SK-N-SH treated with all-trans-retinoic acid at 6 μM for 48 hours (cell line): ENCODE results near the gene MKNK2.

ENCODE experiments used
- ATAC-seq: fragments of 200-7000 bp; cut with Tn5 transposase; 3 replicates; pipeline ENCODE4 v1.9.1; 2020; ENCODE audit warnings: mild to moderate bottlenecking, moderate library complexity
- BACH2 ChIP-seq: fragments of 250-450 bp; sonication (Bioruptor Pico); IDR thresholded peaks from 2 replicates; pipeline ENCODE4 v1.9.0; 2021; ENCODE audit warnings: mild to moderate bottlenecking, borderline replicate concordance
- CSDC2 ChIP-seq: fragments of 250-450 bp; sonication (Bioruptor Pico); IDR thresholded peaks from 2 replicates; pipeline ENCODE4 v1.5.0; 2020; ENCODE audit warnings: mild to moderate bottlenecking, moderate library complexity
- ESRRG ChIP-seq: fragments of 250-450 bp; sonication (Bioruptor Pico); IDR thresholded peaks from 2 replicates; pipeline ENCODE4 v1.6.1; 2021; ENCODE audit warnings: mild to moderate bottlenecking
- GLIS3 ChIP-seq: fragments of 250-450 bp; sonication (Bioruptor Pico); IDR thresholded peaks from 2 replicates; pipeline ENCODE4 v1.5.0; 2020; ENCODE audit warnings: mild to moderate bottlenecking, moderate library complexity
- OSR1 ChIP-seq: fragments of 250-450 bp; sonication (Bioruptor Pico); IDR thresholded peaks from 2 replicates; pipeline ENCODE4 v1.8.0; 2022; ENCODE audit warnings: moderate library complexity, mild to moderate bottlenecking, inconsistent platforms
- RARB ChIP-seq: fragments of 250-450 bp; sonication (Bioruptor Pico); IDR thresholded peaks from 2 replicates; pipeline ENCODE4 v1.8.0; 2021; ENCODE audit warnings: mild to moderate bottlenecking, moderate library complexity
- SNAI2 ChIP-seq: fragments of 250-450 bp; sonication (Bioruptor Pico); IDR thresholded peaks from 2 replicates; pipeline ENCODE4 v1.5.0; 2020; ENCODE audit warnings: mild to moderate bottlenecking, moderate library complexity
- TCF4 ChIP-seq: fragments of 250-450 bp; sonication (Bioruptor Pico); IDR thresholded peaks from 2 replicates; pipeline ENCODE4 v1.8.0; 2021; ENCODE audit warnings: mild to moderate bottlenecking, moderate library complexity, borderline replicate concordance
- ZC3H10 ChIP-seq: fragments of 250-450 bp; sonication (Bioruptor Pico); IDR thresholded peaks from 2 replicates; pipeline ENCODE4 v1.5.1; 2021; ENCODE audit warnings: mild to moderate bottlenecking, moderate library complexity
- ZFP3 ChIP-seq: fragments of 250-450 bp; sonication (Bioruptor Pico); IDR thresholded peaks from 2 replicates; pipeline ENCODE4 v1.5.0; 2020; ENCODE audit warnings: mild to moderate bottlenecking, moderate library complexity
- ZNF565 ChIP-seq: fragments of 450-650 bp; formaldehyde crosslinking; conservative IDR thresholded peaks from 2 replicates; pipeline ENCODE4 v1.5.0; 2020; ENCODE audit warnings: low read depth, mild to moderate bottlenecking, moderate library complexity
- ZNF70 ChIP-seq: fragments of 450-650 bp; formaldehyde crosslinking; IDR thresholded peaks from 2 replicates; pipeline ENCODE4 v1.5.0; 2020; ENCODE audit warnings: mild to moderate bottlenecking, moderate library complexity
- TF ChIP-seq, protein P1 (sequence below): fragments of 250-450 bp; sonication (Bioruptor Pico); IDR thresholded peaks from 2 replicates; pipeline ENCODE4 v1.8.0; 2020; ENCODE audit warnings: mild to moderate bottlenecking, moderate library complexity, borderline replicate concordance
- TF ChIP-seq, protein P2 (sequence below): fragments of 250-450 bp; sonication (Bioruptor Pico); IDR thresholded peaks from 2 replicates; pipeline ENCODE4 v1.5.1; 2020; ENCODE audit warnings: low read depth, mild to moderate bottlenecking, moderate library complexity
- TF ChIP-seq, protein P3 (sequence below): fragments of 250-450 bp; sonication (Bioruptor Pico); IDR thresholded peaks from 2 replicates; pipeline ENCODE4 v1.5.0; 2020; ENCODE audit warnings: mild to moderate bottlenecking, moderate library complexity

The MKNK2 gene

DNA sequence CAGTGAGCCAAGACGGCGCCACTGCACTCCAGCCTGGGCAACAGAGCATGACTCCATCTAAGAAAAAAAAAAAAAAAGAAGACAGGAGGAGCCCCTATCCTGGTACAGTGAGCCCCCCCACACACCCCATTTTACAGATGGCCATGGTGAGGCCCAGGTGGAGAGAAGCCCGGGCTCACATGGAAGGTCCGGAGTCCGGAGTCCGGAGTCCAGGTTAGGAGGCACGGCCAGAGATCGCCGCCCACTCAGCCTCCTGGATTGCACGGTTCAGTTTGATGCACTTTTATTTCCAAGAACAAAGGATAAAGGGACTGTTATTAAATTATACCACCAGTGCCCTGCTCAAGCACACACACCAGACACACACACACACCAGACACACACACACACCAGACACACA is 24.3 kb downstream of the MKNK2 start:
- TF ChIP-seq GLIS3 (CRISPR knock-in tag) (no peak), ZFP3 (no peak), RARB (CRISPR knock-in tag) (no peak)
- TF ChIP-seq, protein P1, sequence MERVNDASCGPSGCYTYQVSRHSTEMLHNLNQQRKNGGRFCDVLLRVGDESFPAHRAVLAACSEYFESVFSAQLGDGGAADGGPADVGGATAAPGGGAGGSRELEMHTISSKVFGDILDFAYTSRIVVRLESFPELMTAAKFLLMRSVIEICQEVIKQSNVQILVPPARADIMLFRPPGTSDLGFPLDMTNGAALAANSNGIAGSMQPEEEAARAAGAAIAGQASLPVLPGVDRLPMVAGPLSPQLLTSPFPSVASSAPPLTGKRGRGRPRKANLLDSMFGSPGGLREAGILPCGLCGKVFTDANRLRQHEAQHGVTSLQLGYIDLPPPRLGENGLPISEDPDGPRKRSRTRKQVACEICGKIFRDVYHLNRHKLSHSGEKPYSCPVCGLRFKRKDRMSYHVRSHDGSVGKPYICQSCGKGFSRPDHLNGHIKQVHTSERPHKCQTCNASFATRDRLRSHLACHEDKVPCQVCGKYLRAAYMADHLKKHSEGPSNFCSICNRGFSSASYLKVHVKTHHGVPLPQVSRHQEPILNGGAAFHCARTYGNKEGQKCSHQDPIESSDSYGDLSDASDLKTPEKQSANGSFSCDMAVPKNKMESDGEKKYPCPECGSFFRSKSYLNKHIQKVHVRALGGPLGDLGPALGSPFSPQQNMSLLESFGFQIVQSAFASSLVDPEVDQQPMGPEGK (CRISPR knock-in tag) = no peak
- TF ChIP-seq, protein P2, sequence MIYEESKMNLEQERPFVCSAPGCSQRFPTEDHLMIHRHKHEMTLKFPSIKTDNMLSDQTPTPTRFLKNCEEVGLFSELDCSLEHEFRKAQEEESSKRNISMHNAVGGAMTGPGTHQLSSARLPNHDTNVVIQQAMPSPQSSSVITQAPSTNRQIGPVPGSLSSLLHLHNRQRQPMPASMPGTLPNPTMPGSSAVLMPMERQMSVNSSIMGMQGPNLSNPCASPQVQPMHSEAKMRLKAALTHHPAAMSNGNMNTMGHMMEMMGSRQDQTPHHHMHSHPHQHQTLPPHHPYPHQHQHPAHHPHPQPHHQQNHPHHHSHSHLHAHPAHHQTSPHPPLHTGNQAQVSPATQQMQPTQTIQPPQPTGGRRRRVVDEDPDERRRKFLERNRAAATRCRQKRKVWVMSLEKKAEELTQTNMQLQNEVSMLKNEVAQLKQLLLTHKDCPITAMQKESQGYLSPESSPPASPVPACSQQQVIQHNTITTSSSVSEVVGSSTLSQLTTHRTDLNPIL (CRISPR knock-in tag) = no peak

DNA sequence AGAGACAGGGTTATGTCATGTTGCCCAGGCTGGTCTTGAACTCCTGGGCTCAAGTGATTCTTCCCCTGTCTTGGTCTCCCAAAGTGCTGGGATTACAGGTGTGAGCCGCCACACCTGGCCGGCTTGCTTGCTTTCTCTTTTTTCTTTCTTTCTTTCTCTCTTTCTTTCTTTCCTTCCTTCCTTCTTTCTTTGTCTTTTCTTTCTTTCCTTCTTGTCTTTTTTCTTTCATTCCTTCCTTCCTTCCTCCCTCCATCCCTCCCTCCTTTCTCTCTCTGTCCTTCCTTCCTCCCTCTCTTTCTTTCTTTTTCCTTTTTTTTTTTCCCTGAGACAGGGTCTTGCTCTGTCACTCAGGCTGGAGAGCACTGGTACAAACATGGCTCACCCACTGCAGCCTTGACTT is 28.8 kb downstream of the MKNK2 start:
- ATAC-seq = no peak
- TF ChIP-seq, protein P1 (CRISPR knock-in tag) = no peak
- no peak for TF ChIP-seq TCF4 (CRISPR knock-in tag)
- no peak for TF ChIP-seq ZNF565
- TF ChIP-seq, protein P3, sequence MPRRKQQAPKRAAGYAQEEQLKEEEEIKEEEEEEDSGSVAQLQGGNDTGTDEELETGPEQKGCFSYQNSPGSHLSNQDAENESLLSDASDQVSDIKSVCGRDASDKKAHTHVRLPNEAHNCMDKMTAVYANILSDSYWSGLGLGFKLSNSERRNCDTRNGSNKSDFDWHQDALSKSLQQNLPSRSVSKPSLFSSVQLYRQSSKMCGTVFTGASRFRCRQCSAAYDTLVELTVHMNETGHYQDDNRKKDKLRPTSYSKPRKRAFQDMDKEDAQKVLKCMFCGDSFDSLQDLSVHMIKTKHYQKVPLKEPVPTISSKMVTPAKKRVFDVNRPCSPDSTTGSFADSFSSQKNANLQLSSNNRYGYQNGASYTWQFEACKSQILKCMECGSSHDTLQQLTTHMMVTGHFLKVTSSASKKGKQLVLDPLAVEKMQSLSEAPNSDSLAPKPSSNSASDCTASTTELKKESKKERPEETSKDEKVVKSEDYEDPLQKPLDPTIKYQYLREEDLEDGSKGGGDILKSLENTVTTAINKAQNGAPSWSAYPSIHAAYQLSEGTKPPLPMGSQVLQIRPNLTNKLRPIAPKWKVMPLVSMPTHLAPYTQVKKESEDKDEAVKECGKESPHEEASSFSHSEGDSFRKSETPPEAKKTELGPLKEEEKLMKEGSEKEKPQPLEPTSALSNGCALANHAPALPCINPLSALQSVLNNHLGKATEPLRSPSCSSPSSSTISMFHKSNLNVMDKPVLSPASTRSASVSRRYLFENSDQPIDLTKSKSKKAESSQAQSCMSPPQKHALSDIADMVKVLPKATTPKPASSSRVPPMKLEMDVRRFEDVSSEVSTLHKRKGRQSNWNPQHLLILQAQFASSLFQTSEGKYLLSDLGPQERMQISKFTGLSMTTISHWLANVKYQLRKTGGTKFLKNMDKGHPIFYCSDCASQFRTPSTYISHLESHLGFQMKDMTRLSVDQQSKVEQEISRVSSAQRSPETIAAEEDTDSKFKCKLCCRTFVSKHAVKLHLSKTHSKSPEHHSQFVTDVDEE (CRISPR knock-in tag) = no peak
- TF ChIP-seq CSDC2 (CRISPR knock-in tag) = no peak
- TF ChIP-seq ESRRG (CRISPR knock-in tag) = no peak
- no peak for TF ChIP-seq GLIS3 (CRISPR knock-in tag)
- TF ChIP-seq SNAI2 (CRISPR knock-in tag) = no peak
- TF ChIP-seq, all 23 proteins: peak for 0

More for the DNA sequence above, 24.3 kb downstream of the MKNK2 start:
- no peak for ATAC-seq

DNA sequence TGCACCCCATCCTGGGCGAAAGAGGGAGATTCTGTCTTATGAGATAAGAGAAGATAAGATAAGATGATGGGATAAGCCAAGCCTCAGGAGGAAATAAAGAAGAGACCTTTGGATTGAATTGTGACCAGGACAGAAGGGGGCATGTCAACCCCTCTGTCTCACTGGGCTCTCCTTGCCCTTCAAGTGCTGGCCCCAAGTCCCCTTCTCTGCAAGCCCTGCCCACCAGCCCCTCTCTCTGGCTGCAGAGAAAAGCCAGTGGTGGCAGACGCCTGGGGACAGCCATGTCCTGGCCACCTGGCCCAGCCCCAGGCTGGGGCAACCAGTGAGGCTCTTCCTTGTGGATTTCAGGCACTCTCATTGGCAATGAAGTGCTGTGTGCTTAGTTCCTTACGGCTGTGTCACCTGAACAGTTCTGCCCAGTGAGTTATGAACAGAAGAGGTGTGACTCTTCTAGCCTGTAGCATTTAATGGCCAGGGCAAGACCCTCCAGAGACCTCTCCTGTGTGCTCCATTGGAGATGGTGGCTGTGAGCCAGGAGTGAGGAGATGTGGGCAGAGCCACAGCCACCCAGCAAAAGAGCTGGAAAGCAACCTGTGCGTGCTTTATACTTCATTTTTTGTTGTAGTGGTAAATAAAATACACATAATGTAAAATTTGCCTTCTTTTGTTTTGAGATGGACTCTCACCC is 29.4 kb downstream of the MKNK2 start:
- TF ChIP-seq ZC3H10 = no peak
- ATAC-seq = no peak

DNA sequence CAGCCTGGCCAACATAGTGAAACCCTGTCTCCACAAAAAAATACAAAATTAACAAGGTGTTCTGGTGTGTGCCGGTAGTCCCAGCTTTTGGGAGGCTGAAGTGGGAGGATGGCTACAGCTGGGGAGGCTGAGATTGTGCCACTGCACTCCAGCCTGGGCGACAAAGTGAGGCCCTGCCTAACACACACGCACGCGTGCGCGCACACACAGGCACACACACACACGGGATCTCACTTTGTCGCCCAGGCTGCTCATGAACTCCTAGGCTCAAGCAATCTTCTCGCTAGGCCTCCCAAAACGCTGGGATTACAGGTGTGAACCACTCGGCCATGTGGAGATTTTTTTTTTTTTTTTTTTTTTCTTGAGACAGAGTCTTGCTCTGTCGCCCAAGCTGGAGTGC is 32.3 kb downstream of the MKNK2 start:
- ATAC-seq = no peak
- TF ChIP-seq BACH2 (CRISPR knock-in tag) (no peak), OSR1 (CRISPR knock-in tag) (no peak), TCF4 (CRISPR knock-in tag) (no peak), ZNF70 (no peak), ZFP3 (no peak), CSDC2 (CRISPR knock-in tag) (no peak), ESRRG (CRISPR knock-in tag) (no peak)
- TF ChIP-seq, protein P2 (CRISPR knock-in tag) = no peak
- TF ChIP-seq, protein P3 (CRISPR knock-in tag) = no peak
- TF ChIP-seq, all 23 proteins: peak for 0
